Smooth muscle cell of the brain vasculature (primary cell): ENCODE measurements around the gene ZFP28.

Source experiments
- DNase-seq: peaks from one replicate; pipeline ENCODE4 v3.0.0-alpha.2; 2012; ENCODE audit warnings: low read depth, low spot score

The ZFP28 gene

GRCh38 chr19:56595548-56595899 lies 56.8 kb downstream of the ZFP28 start:
- DNase-seq: no peak

GRCh38 chr19:56596676-56597075 lies 57.9 kb downstream of the ZFP28 start:
- DNase-seq: no peak

GRCh38 chr19:56597696-56598095 lies 58.9 kb downstream of the ZFP28 start:
- no peak for DNase-seq

- DNase-seq: no peak
Measured at GRCh38 chr19:56601375-56601774, 62.6 kb downstream of the ZFP28 start.

- no peak for DNase-seq
Measured at GRCh38 chr19:56603829-56604228, 65.1 kb downstream of the ZFP28 start.
